NB4 (cell line): ENCODE measurements around the gene LYRM4.

ENCODE experiments used
- DNase-seq: peaks from one replicate; pipeline ENCODE4 v3.0.0; 2010; ENCODE audit warnings: low read depth
- H3K4me3 ChIP-seq: one replicate; pipeline ENCODE4 v1.5.1; 2011; ENCODE audit warnings: mild to moderate bottlenecking, low read depth, low read length, moderate library complexity
- MYC ChIP-seq: IDR thresholded peaks from 2 replicates; pipeline ENCODE4 v1.6.1; 2011; ENCODE audit warnings: low read depth, low read length
- POLR2A ChIP-seq: IDR thresholded peaks from 2 replicates; pipeline ENCODE4 v1.6.1; 2011; ENCODE audit warnings: mild to moderate bottlenecking; ENCODE audit not compliant: insufficient read length; ENCODE audit errors: extremely low read depth
- TF ChIP-seq, protein P1 (sequence below): IDR thresholded peaks from one replicate; pipeline ENCODE4 v1.5.1; 2012; ENCODE audit warnings: low read depth, low read length
- TF ChIP-seq, protein P2 (sequence below): IDR thresholded peaks from 2 replicates; pipeline ENCODE4 v1.6.1; 2011; ENCODE audit warnings: low read depth, low read length

LYRM4 gene

DNA sequence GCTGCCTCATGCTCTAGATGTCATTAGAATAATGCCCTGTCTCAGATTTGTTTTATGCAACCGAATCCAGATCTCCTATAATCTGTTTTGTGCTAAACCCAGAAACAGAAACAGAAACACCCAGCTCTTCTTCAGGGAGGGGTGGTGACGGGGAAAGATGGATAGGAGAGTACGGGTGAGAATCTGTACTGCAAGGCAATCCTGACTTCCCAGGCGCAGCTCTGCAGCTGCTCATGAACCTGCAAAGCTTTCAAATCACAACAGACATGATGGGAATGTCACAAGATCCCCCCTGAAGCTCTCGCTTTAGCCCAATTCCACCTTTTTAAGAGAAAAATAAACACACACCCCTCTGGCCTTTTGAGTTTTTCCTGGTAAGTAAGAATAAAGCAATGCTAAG lies 104.1 kb downstream of the LYRM4 start:
- TF ChIP-seq POLR2A: no peak
- TF ChIP-seq, protein P1, sequence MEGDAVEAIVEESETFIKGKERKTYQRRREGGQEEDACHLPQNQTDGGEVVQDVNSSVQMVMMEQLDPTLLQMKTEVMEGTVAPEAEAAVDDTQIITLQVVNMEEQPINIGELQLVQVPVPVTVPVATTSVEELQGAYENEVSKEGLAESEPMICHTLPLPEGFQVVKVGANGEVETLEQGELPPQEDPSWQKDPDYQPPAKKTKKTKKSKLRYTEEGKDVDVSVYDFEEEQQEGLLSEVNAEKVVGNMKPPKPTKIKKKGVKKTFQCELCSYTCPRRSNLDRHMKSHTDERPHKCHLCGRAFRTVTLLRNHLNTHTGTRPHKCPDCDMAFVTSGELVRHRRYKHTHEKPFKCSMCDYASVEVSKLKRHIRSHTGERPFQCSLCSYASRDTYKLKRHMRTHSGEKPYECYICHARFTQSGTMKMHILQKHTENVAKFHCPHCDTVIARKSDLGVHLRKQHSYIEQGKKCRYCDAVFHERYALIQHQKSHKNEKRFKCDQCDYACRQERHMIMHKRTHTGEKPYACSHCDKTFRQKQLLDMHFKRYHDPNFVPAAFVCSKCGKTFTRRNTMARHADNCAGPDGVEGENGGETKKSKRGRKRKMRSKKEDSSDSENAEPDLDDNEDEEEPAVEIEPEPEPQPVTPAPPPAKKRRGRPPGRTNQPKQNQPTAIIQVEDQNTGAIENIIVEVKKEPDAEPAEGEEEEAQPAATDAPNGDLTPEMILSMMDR: no peak
- no peak overlapping the region for H3K4me3 ChIP-seq
- no peak for DNase-seq

DNA sequence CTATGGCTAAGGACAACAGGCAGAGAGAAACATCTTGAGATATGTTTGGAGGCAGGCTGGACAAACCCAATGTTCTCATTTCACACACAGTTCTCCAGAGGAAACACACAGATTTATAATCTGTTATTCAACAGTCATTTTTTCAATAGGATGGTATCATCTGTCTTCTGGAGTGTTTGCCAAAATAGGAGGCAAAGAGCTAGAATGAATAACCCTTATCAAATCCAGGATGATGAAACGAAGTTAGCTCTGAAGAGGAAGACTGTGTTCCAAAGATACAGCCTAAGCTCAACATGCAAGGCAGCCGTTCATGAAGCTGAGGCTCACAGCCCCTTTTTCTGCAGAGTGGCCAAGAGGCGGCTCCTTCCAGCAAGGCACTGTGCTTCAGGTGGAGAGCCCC lies 104.8 kb downstream of the LYRM4 start:
- no peak overlapping the region for H3K4me3 ChIP-seq
- DNase-seq: no peak
- TF ChIP-seq MYC: no peak
- no peak for TF ChIP-seq POLR2A
- TF ChIP-seq, protein P2, sequence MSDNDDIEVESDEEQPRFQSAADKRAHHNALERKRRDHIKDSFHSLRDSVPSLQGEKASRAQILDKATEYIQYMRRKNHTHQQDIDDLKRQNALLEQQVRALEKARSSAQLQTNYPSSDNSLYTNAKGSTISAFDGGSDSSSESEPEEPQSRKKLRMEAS: no peak
- TF ChIP-seq, protein P1: no peak

GRCh38 chr6:5153186-5153585 lies 107.6 kb downstream of the LYRM4 start:
- TF ChIP-seq MYC (no peak), POLR2A (no peak)
- TF ChIP-seq, protein P2: no peak
- TF ChIP-seq, protein P1: no peak
- H3K4me3 ChIP-seq: no peak overlapping the region
- DNase-seq: no peak

DNA sequence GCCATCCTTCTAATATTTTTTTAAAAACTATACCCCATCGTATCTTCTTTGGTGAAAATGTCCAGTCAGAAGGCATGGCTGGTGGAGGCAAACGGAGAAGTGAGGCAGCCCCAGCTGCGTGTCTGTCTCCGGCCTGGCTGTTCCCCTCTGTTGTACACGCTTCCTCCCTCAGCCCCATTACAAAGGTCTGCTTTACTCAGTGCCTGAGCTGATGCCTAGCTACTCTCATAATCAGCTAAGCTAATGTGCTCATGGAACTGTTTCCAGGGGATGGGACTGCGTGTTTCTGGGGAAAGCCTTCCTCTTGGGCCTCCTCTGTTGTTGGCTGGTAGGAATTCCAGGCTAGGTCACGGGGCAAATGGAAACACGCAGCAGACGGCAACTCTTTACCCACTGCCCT lies 108.3 kb downstream of the LYRM4 start:
- DNase-seq: no peak
- TF ChIP-seq, protein P2: no peak
- TF ChIP-seq, protein P1: no peak
- no peak for TF ChIP-seq POLR2A
- no peak for TF ChIP-seq MYC
- no peak overlapping the region for H3K4me3 ChIP-seq

DNA sequence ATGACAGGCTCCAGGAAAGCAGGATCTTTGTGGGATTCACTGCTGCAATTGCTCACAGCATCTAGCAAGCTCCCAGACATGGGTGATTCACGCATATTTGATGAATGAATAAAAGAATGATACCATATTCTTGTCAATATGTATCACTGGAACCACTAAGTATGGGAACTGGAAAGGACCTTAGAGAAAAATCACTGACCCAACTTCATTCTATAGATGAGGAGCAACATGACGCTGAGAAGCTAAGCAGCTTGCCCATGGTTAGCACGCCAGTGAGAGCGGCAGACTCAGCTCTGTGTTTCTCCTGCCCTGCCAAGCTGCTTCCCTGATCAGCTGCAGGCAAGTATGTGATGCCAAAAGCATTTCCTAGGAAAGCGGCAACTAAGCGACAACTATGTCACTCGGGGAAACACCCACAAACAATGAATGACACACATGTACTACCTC lies 108.8 kb downstream of the LYRM4 start:
- TF ChIP-seq, protein P1: no peak
- no peak for TF ChIP-seq MYC
- DNase-seq: no peak
- H3K4me3 ChIP-seq: no peak overlapping the region

DNA sequence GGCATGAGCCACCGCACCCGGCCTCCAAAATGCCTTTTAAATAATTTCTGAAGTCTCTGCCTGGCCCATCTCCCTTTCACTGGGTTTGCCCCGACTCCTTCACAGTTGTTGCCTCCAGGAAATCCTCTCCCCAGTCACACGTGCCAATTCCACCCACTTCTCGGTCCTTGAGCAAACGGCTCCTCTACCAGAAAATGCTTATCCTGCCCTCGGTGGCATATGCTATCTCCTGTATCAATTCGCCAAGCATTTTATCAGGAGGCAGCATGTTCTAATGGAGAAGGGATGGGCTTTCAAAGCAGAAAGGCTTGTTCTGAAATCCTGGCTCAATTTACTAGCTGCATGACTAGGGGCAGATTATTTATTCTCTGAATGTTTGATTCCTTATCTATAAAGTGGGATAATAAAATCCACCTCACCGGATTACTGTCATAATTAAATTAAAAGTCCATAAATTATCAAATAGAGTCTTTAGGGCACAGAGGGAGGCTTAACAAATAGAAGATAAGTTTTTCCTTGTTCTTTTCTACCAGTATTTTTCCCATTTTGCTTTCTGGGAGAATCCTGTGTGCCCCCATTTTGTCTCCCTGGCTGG lies 109.3 kb downstream of the LYRM4 start:
- TF ChIP-seq POLR2A (no peak), MYC (no peak)
- TF ChIP-seq, protein P1: no peak
- TF ChIP-seq, protein P2: no peak
- H3K4me3 ChIP-seq: no peak overlapping the region
- DNase-seq: no peak
